COR-L47 (cell line): ENCODE results near the gene MDFI.
A peak's percentile ranks its signal among the peaks of the same experiment; 100 is the strongest.

Source experiments
- DNase-seq: peaks from one replicate; lab custom pipeline; 2025; lab: John Stamatoyannopoulos, UW

MDFI gene

DNA sequence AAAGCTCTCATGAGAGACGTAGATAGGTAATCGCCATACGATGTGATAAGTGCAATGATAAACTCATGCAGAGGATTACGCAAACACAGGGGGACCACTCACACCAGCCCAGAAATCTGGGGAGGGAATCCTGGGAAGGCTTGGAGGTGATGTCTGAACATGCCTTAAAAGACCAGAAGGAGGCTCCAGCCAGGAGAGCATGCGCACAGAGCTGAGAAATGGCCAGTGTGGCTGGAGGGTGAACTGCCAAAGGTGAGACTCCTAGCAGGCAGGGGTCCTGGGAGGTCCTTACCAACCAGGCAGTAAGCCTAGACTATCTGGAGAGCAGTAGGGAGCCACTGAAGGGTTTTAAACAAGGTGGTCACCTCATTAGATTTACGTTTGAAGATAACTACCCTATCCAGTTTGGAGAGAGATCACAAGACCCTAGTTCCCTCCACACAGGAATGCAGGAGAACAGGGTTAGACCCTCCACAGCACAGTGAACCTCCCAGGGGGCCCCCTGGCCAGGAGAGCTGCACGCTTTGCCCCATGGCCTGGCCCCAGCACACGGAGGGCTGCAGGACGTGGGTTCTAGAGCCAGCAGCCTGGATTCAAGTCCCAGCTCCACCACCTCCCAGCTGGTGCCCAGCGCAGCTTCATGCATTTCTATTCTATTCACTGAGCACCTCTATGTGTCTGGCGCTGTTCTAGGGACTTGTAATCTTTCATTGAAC, 13.1 kb downstream of the MDFI start:
- DNase-seq = no peak

DNA sequence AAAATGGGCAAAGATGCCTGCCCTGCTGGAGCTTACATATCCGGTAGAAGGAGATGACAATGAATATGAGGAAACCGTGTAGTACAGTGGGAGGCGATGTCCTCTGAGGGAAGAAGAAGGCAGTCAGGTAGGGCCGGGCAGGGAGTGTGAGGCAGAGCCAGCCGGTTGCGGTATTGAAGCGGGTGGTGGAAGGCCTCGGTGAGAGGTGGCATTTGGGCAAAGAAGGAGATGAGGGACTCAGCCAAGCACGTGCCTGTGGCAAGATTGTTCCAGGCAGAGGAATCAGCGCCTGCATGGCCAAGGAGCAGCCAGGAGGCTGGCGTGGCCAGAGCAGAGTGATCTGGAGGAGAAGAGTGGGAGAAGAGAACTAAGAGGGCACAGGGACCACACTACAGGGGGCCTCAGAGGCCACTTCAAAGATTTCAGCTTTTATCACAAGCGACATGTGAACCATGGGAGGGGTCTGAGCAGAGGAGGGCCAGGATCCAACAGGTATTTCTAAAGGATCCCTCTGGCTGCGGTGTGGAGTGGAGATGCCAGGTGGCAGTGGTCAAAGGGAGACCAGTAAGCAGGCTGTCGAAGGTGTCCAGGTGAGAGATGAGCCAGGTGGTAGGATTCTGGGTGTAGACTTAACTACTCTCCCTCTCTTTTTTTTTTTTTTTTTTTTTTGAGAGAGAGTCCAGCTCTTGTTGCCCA, 13.8 kb downstream of the MDFI start:
- DNase-seq = no peak

DNA sequence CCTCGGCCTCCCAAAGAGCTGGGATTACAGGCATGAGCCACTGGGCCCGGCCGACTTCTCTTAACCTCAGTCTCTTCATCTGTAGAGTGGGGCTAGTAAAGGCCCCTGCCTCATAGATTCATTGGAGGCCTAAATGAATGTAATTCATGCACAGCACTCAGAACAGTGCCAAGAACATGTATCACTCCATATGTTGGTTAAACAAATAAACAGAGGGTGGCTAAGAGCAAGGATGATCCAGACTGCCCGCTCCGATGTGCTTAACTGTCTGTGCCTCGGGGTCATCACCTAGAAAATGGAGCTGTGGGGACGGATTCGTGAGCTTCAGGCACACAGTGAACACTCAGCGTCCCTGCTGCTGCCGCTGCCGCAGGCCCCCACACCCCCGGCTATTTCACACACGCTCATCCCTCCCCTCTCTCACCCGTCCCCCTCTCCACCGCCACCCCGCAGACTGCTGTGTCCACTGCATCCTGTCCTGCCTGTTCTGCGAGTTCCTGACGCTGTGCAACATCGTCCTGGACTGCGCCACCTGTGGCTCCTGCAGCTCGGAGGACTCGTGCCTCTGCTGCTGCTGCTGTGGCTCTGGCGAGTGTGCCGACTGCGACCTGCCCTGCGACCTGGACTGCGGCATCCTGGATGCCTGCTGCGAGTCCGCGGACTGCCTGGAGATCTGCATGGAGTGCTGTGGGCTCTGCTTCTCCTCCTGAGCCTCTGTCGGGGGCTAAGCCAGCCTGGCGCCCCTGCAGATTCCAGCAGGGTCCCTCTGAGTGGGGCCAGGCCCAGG, 14.8 kb downstream of the MDFI start:
- DNase-seq = no peak

DNA sequence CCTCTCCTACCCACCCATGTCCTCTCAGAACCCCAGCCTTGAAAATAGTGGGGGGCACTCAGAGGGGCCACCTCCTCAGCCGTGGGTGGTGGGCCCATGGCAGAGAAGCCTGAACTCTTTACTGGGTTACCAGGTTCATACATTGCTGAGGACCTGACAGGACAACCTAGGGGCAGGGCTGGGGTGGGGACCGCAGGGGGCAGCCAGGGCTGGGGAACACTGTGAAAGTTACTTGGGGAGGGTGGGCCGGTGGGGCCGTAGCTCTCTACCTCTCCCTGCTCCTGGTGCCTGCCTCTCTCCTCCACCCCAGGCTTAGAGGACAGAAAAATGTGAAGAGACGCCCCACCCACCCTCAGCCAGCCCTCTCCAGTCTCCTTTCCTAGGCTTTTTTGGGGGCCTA, 15.4 kb downstream of the MDFI start:
- DNase-seq = no peak

DNA sequence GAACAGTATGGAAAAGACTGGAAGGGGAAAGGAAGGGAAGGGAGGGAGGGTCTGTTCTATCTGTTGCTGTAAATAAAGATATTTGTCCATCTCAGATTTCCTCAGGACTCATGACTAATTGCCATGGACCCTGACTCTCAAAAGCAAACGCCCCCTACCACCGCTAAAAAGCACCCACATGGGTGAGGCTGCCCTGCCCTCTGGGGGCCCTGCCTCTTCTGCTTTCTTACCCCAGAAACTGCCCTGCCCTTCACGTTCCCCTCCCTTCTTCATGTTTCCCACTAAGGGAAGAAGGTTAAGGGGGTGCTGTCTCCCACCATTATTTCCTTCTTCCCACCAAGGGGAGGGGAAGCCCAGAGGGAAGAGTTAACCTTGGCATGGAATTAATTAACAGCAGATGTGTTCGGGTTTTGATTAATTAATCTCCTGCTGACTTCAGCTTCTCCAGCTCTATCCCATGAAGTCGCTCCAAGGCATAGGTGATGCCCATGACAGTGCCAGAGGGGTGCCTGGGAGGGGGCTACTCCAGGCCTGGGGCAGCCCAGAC, 16.0 kb downstream of the MDFI start:
- no peak for DNase-seq

DNA sequence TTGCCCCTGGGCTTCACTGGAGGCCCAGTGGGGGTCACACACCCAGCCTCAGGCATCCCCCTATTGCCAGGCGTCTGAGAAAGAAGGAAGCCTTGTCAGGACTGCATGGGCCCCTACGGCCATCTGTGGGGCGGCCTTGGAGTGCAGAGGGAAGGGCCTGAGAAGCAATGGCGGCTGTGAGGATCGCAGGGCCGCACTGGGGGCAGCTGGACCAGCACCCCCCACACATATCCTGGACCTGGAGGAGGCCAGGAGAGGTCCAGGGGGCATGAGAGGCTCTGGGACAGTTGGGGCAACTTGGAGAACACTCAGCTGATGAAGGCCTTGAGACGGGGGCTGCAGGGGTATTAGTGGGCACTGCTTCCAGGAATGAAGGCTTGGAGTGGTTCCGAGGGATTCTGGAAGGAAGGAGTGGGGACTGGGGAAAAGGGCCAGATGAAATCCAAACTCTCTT, 16.5 kb downstream of the MDFI start:
- DNase-seq = no peak

DNA sequence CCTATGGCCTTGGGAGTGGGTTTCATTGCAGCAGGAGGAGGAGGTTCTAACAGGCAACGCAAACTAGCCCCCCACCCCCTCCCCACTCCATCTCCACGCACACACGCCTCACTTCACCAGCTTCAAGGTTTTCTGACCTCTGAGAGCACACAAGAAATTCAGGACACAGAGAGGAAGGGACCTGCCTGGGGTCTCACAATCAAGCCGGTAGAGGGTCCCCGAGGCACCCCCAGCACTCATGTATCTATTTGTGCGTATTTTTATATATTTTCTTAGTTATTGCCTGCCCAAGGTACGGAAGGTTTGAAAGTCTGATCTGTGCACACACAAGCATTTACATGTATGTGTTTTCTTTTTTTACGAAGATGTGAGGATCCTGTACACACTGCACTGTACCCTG, 16.9 kb downstream of the MDFI start:
- no peak for DNase-seq

DNA sequence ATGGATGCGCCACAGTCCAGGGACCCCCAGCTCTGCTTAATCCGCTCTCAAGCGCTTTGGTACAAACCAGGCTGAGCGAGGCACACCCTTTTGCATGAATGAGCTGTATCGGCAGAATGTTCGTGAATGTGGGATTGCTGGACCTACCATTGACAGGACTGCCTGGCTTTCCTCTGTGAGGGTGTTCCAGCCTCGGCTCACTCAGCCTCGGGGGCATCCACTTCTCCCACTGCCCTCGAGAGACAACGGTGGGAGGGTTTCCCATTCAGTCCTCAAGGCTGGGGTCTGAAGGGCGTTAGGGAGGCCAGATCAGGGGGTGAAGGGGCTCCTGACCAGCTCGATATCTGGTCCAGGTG, 17.4 kb downstream of the MDFI start:
- DNase-seq = no peak

DNA sequence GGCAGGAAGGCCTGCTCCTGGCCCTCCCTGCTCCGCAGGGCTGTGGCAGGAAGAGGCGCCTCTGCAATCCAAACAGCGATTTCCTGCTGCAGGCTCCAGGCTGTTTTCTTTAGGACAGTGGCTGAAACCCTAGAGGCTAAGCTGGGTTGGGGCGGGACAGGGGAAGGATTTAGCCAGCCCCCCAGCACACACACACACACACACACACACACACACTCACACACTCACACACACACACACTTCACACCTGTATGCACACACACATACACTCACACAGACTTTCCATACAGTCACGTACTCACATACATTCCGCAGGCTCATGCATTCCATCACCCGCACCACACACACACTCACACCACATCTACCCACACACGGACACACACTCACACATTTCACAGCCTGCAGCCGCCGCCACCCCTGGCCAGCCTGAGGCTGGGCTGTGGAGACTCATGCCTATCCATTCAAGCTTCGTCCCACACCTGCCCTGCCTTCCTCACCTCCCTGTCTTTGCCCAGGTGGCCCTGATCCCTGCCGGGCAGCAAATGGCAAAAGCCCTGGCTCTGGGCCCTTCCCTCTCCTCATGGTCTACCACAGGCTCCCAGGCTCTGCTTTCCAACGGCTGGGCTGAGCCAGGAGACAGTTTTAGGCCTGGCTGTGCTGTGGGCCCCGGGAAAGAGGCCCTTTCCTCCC, 17.9 kb downstream of the MDFI start:
- no peak for DNase-seq

DNA sequence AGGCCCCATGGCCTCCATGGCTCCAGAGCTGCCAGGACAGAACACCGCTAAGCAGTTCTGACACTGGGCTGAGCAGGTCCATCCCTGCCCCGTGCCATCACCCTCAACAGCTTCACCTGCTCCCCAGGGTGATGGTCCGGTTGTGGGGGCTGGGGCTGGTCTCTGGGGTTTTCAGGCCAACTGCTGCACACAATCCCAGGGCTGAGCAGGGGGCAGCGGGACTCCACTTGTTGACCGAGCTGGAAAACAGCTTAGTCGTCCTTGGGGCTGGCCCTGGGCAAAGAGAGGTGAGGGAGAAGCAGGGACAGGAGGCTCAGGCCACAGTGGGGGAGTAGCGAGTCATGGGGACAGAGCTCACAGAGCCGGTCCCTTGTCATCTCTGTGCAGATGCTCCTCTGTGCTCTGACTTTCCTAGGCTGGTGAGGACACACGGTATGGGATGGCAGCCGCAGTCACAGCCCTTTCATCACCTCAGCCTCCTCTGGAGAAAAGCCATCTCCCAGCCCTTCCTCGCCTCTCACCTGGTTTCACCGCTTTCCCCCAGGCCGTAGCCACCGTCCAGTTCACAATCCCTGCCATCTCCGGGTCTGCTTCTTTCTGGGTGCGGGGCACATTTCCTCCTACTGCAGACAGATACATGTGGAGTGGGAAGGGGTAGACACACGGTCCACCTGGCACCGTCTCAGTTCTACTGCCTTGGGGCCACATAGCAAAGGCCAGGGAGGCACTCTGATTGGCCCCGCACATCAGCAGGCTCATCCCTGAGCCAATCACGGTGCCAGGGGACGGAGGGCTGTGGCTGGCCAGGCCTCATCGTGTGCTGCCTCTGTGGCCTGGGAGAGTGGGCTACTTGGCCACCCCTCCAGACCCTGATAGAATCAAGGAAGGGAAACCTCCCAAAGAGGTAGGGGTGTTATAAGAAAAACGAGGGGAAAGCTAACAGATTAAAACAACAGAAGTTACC, 19.1 kb downstream of the MDFI start:
- DNase-seq = no peak

DNA sequence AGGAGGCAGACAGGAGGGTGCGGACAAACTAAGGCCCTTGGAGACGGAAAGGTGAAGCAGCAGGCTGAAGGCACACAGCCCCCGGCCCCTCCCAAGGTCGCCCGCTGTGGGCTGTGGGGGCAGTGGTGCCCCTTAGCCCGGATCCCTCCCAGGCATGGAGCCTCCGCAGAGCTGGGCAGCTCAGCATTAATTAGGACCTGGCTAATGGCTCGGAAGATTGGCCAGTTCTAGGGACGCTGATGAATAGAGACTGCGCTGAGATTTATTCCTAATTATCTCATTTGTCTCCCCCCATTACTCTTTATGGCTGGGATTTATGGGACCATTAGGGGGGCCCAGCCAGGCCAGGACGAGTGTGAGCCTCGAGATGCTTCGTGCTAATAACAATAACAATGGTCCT, 20.4 kb downstream of the MDFI start:
- no peak for DNase-seq

DNA sequence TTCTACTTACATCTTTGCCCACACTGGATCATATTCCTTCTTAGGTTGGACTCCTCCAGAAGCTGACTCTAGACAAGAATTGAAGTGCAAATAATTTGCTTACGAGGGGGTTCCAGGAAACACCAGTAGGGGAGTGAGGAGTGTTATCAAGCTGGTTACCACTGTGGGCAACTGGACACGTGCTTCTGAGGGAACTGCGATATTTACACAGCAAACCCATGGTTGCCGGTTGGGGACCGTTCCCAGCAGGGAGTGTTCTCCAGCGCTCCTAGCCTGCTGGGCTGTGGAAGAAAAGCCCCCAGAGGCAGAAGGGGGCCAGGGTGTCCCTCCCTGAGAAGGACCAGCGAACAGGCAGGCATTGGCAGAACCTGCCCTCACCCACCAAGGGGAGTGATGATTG, 21.7 kb downstream of the MDFI start:
- peak; percentile 42 for DNase-seq

DNA sequence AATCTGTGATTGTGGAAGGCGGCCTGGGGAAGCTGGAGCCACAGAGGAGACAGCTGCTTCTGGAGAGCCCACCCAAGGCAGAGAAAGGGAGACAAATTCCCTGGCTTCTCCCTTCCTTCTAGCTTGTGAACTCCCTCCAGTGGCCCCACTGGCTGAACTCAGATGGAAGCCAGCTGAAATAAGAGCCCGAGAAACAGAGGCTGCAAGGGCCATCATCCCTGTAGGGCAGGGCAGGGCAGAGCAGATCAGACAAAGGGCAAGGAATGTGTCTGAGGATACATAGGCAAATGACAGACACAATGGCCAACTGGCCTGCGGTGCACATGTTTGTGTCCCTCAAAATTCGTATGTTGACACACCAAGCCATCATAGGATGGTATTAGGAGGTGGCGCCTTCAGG, 25.3 kb downstream of the MDFI start:
- DNase-seq = no peak

DNA sequence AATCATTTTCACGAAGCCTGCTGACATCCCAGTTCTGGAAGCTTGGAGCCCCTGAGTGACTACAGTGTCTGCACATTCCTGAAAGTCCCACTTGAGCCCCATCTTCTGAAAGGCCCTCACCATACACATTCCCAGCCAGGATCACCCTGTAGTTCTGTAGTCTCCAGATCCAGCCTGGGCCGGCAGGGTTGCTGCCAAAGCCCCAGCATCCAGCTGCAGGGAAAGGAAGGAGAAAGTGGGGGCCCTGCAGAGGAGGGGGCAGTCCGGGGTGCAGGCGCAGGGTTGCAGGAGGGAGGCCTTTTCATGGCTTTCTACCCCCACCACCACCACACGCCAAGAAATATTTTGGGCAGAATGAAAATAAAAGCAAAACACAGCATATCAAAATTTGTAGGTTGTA, 26.0 kb downstream of the MDFI start:
- DNase-seq = no peak

DNA sequence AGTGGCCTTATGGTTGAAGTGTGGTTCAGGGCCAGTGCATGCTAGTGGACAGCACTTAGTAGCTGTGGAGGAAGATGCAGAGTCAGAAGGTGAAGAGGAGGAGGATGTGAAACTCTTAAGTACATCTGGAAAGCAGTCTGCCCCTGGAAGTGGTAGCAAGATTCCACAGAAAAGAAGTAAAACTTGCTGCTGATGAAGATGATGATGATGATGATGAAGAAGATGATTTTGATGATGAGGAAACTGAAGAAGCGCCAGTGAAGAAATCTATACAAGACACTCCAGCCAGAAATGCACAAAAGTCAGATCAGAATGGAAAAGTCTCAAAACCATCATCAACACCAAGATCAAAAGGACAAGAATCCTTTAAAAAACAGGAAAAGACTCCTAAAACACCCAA, 28.9 kb downstream of the MDFI start:
- no peak for DNase-seq

DNA sequence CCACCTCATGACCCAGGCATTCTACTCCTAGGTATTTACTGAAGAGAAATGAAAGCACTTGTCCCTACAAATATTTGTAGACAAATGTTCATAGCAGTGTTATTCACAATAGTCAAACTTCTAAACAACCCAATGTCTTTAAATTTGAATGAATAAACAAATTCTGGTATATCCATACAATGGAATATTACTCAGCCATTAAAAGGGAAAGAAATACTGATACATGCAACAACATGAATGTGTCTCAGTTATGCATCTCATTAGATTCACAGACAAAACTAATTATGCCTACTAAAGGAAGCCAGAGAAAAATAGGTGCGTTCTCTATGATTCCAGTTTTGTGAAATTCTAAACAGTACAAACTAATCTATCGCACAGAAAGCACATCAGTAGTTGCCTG, 30.7 kb downstream of the MDFI start:
- DNase-seq = no peak

DNA sequence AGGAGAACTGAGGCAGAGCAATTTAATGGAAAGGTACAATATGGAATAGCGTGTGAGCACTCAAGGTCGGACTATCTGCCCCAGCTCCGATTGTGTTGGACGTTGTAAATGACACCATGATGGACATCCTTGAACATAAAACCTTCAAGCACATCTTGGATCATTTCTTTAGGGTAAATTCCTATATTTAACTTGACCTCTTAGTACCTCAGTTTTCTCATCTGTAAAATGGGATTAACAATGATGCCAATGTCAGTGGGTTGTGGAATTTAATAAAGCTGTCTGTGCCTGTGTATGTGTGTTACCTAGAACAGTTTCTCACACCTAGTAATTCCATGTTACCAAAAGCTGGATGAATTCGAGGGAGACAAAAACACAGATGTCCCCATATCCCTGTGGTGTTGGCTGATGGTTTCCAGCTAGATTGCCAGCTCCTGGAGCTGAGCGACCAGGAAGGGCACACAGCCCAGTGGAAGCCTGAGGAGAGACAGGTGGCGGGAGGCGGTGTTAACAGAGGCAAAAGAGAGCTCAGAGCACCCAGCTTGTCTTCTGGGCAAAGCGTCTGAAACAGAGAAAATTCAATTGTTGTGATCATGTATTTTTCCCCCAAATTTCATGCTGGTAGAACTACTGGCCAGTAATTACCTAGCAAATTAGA, 32.6 kb downstream of the MDFI start:
- peak; percentile 61 for DNase-seq

DNA sequence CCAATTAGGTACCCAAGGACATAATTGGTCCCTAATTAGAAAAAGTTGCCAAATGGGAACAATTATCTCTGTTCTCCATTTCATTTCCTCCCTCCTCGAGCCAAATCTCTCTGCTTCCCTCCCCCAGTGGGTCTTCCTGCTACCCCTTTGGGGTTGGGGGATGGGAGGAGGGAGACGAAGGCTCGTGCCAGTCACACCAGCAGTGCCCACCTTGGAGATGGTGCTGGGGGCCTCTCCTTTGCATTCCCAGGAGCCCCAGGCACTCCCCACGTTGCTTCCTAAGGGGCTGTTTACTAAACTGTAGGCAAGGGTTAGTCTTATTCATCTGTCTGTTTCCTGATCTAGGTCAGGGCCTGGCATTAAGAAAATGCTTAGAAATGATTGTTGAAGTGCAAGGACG, 33.1 kb downstream of the MDFI start:
- DNase-seq = peak; percentile 61

DNA sequence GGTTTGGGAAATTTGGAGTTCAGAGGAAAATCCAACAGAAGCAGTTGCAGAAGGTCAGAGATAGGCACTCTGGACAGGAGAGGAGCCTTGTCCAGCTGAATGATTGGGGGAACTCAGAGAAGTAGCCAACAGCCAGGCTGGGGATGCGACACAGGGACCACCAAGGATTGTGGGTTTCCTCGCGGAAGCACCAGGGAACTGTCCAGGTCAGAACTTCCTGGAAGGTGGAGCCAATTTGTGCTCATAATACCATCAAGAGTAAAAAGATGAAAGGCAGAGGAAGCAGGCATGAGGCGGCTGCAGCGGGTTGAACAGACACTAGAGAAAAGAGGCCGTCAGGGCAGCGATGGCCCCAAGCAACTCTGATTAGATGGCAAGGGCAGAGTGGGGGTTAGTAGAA, 33.7 kb downstream of the MDFI start:
- no peak for DNase-seq
